HepG2 (cell line): Measurements from ENCODE around the gene SCRT2. TPM values are rescaled to one million over a fixed set of nuclear protein-coding genes. Genes with fewer than 3 reads are reported as not detected.

ENCODE experiments used
- ATAC-seq: fragments of 200-7000 bp; cut with Tn5 transposase; 3 replicates; pipeline ENCODE4 v1.9.1; 2020; ENCODE audit warnings: mild to moderate bottlenecking, moderate library complexity
- BruUV-seq: library from RNA; stranded (reverse); fragments of 400-500 nt; replicated peaks from 2 replicates; lab custom pipeline; 2021; lab: Mats Ljungman, UMichigan
- CTCF ChIA-PET: fragments of 300-600 bp; formaldehyde crosslinking; extraction: SDS; loops from one replicate; lab custom pipeline; 2021; ENCODE audit warnings: low total read pairs, inconsistent platforms, low intra/inter-chr PET ratio; lab: Yijun Ruan, JAX
- POLR2A ChIA-PET: fragments of 350-600 bp; sonication (Branson Sonifier 250); formaldehyde crosslinking; loops from one replicate; lab custom pipeline; 2020; ENCODE audit warnings: antibody characterized with exemption, inconsistent platforms; lab: Yijun Ruan, JAX
- DNase-seq: peaks from one replicate; pipeline ENCODE4 v3.0.0-alpha.2; 2015; ENCODE audit warnings: low spot score
- FAIRE-seq: peaks from 3 replicates; lab custom pipeline; 2011; peaks lifted over from hg19 to GRCh38; lab: Jason Lieb, UNC
- H2AFZ ChIP-seq: one replicate; pipeline ENCODE4 v1.6.1; 2011; ENCODE audit warnings: low read length, inconsistent platforms
- H3K27ac ChIP-seq: fragments of 300-600 bp; 3 replicates; pipeline ENCODE4 v1.8.0; 2011; ENCODE audit warnings: mixed run types, mild to moderate bottlenecking, mixed read lengths, low read length, inconsistent platforms; ENCODE audit not compliant: insufficient read depth; ENCODE audit errors: extremely low read length
- H3K27me3 ChIP-seq, 2 experiments: fragments of 200-600 bp in 1 of 2; 2 replicates in 1 of 2; 3 replicates in 1 of 2; pipeline versions ENCODE4 v1.6.0 to v1.8.0; 2011; ENCODE audit warnings: low read length in 2 of 2, mild to moderate bottlenecking in 2 of 2, moderate library complexity in 2 of 2, inconsistent platforms in 1 of 2; ENCODE audit not compliant: insufficient read depth in 2 of 2, control insufficient read depth in 1 of 2
- H3K36me3 ChIP-seq, 2 experiments: fragments of 200-600 bp in 1 of 2; replicated peaks in 1 of 2; 2 replicates in 1 of 2; 3 replicates in 1 of 2; pipeline versions ENCODE4 v1.5.1 to v1.8.0; 2011; ENCODE audit warnings: low read length in 2 of 2, inconsistent platforms in 1 of 2; ENCODE audit not compliant: insufficient read depth in 2 of 2, control insufficient read depth in 1 of 2
- H3K4me1 ChIP-seq: 2 replicates; pipeline ENCODE4 v1.5.1; 2012; ENCODE audit warnings: low read length, inconsistent platforms; ENCODE audit not compliant: insufficient read depth
- H3K4me2 ChIP-seq: 2 replicates; pipeline ENCODE4 v1.6.0; 2011; ENCODE audit warnings: low read depth, low read length, inconsistent platforms
- H3K4me3 ChIP-seq, 3 experiments: fragments of 200-600 bp in 1 of 3; sonication (generic), shearing (Covaris generic) in 1 of 3; replicated peaks in 1 of 3; 2 replicates each; pipeline ENCODE4 v1.5.1; 2011 to 2016; ENCODE audit warnings: low read length in 3 of 3, inconsistent platforms in 2 of 3, low read depth in 2 of 3, mild to moderate bottlenecking in 2 of 3, control low read depth in 1 of 3, mixed read lengths in 1 of 3; ENCODE audit not compliant: insufficient read depth in 1 of 3
- H3K79me2 ChIP-seq: one replicate; pipeline ENCODE4 v1.6.1; 2011; ENCODE audit warnings: low read length, inconsistent platforms; ENCODE audit not compliant: insufficient read depth
- H3K9ac ChIP-seq: 2 replicates; pipeline ENCODE4 v1.6.0; 2011; ENCODE audit warnings: mild to moderate bottlenecking, low read depth, low read length, inconsistent platforms; ENCODE audit not compliant: insufficient read depth
- H3K9me3 ChIP-seq: 2 replicates; pipeline ENCODE4 v1.5.1; 2012; ENCODE audit warnings: mild to moderate bottlenecking, low read length
- H4K20me1 ChIP-seq: 2 replicates; pipeline ENCODE4 v1.6.0; 2011; ENCODE audit warnings: inconsistent platforms, mild to moderate bottlenecking, low read length, moderate library complexity; ENCODE audit not compliant: insufficient read depth
- BCL3 ChIP-seq: sonication (generic); formaldehyde crosslinking; IDR thresholded peaks from 2 replicates; pipeline ENCODE4 v1.5.1; 2020; ENCODE audit warnings: mild to moderate bottlenecking, missing genetic modification reagents, moderate library complexity
- CENPT ChIP-seq: sonication (generic); formaldehyde crosslinking; IDR thresholded peaks from 2 replicates; pipeline ENCODE4 v1.8.0; 2022; ENCODE audit warnings: low read depth, mild to moderate bottlenecking, moderate library complexity, missing genetic modification reagents
- CSRNP2 ChIP-seq: sonication (generic); formaldehyde crosslinking; conservative IDR thresholded peaks from 2 replicates; pipeline ENCODE4 v1.8.0; 2022; ENCODE audit warnings: low read depth, missing genetic modification reagents
- HNRNPLL ChIP-seq: fragments of 200-400 bp; formaldehyde crosslinking; IDR thresholded peaks from 2 replicates; pipeline ENCODE4 v1.6.1; 2017; ENCODE audit warnings: mild to moderate bottlenecking, low read depth, low read length; ENCODE audit not compliant: poor library complexity, severe bottlenecking
- KDM3A ChIP-seq: IDR thresholded peaks from 2 replicates; pipeline ENCODE4 v1.6.1; 2018; ENCODE audit warnings: low read depth, missing compliant biosample characterization
- NCOR1 ChIP-seq: fragments of 200-600 bp; sonication (generic); IDR thresholded peaks from 2 replicates; pipeline ENCODE4 v1.7.0; 2017; ENCODE audit warnings: antibody characterized with exemption, low read length, borderline replicate concordance
- SAFB2 ChIP-seq: sonication (generic); formaldehyde crosslinking; IDR thresholded peaks from 2 replicates; pipeline ENCODE4 v1.5.1; 2020; ENCODE audit warnings: missing genetic modification reagents, low read depth, mild to moderate bottlenecking, borderline replicate concordance
- ZMYM3 ChIP-seq: sonication (generic); formaldehyde crosslinking; IDR thresholded peaks from 2 replicates; pipeline ENCODE4 v1.5.1; 2020; ENCODE audit warnings: mild to moderate bottlenecking, missing genetic modification reagents
- ZNF251 ChIP-seq: sonication (generic); formaldehyde crosslinking; IDR thresholded peaks from 2 replicates; pipeline ENCODE4 v1.9.0; 2021; ENCODE audit warnings: mild to moderate bottlenecking, missing genetic modification reagents
- ZNF350 ChIP-seq: sonication (generic); formaldehyde crosslinking; IDR thresholded peaks from 2 replicates; pipeline ENCODE4 v1.4.0; 2020; ENCODE audit warnings: mild to moderate bottlenecking, low read depth, missing genetic modification reagents, borderline replicate concordance
- WGBS: methylation state at CpG from one replicate; pipeline ENCODE4 v1.1.6; 2017; ENCODE audit warnings: low lambda C conversion rate; 5-methylcytosine and 5-hydroxymethylcytosine counted together
- in situ Hi-C: cut with HindIII; loops from 2 replicates; pipeline ENCODE4 v1.10.0; 2017; ENCODE audit warnings: low pct_unique_long_range_greater_than_20kb; ENCODE audit not compliant: extremely low pct_ligation_motif_present
- intact Hi-C: fragments of 100-400 bp; cut with micrococcal nuclease; formaldehyde crosslinking; loops from one replicate; pipeline ENCODE4 v1.10.0; 2022; ENCODE audit not compliant: unreplicated experiment
- polyA plus RNA-seq, 8 experiments: library from polyadenylated mRNA; depleted of rRNA in 3 of 8; stranded (reverse) in 7 of 8; unstranded in 1 of 8; fragments of >200 nt; fragmentation: Illumina TruSeq in 4 of 8; extraction: Trizol in 4 of 8; gene quantifications; 2 replicates each; pipeline versions ENCODE4 v1.2.1 to v1.2.3, GENCODE V29; 2011 to 2016; ENCODE audit warnings: low read depth in 4 of 8, missing spikeins in 1 of 8, mixed read lengths in 1 of 8; ENCODE audit not compliant: insufficient read depth in 1 of 8
- total RNA-seq, 5 experiments: library from RNA; depleted of rRNA; stranded (reverse); fragments of >200 nt; fragmentation: Illumina TruSeq; extraction: Trizol; gene quantifications; 2 replicates each; pipeline ENCODE4 v1.2.3, GENCODE V29; 2016; ENCODE audit warnings: low read depth in 1 of 5
- TF ChIP-seq, protein P1 (sequence below): sonication (generic); formaldehyde crosslinking; IDR thresholded peaks from 2 replicates; pipeline ENCODE4 v1.5.1; 2020; ENCODE audit warnings: mild to moderate bottlenecking, missing genetic modification reagents, borderline replicate concordance

The SCRT2 gene
- total and polyA plus RNA-seq, 2 of the 13 experiments (the other 11 are each of a cell fraction or from before 2014, with no cell fraction given), result not detected

GRCh38 chr20:652615-653109 lies 22.9 kb downstream of the SCRT2 start (continued):
- TF ChIP-seq BCL3 (CRISPR knock-in tag) (peak; percentile 21; the same call in 1 of the 2 replicates), NCOR1 (no peak), ZNF350 (CRISPR knock-in tag) (peak; percentile 9; the same call in 1 of the 2 replicates)
- TF ChIP-seq, all 625 proteins: peak for 103

DNA sequence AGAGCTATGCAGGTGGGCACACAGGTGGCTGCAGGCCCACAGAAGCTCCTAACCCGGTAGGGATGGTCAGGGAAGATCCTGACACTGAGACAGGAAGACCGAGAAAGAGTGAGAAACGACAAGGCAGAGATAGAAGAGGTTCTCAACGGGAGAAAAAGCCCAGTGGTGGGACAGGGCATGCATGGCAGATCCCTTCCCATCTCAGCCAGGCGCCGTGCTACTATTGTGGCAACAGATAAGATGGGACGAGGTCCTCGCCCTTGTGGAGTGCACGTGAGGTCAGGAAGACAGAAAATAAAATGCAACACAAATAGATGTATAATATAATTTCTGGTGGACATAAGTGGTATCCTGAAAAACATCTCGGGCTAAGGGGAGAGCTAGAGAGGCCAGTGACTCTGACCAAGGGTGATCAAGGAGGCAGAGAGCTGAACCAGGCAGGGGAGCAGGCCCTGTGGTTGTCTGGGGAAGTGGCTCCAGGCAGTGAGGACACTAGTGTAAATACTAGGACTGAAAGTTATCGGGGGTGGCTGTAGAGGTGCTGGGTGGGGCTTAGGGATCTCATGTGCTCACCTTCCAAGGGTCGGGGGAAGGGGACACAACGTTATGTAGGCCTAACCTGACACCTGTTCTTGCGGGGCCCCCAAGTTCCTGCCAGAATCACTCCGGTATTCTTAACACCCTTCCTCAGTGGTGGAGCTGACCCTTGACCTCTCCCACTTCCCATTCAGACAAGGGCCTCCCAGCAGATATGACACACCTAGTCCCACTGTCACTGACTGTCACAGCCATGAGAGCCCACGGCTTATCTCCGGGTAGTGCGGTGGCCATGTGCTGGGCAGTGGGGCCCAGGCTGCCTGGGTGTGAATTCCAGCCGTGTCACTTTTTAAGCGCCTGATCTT lies 23.6 kb downstream of the SCRT2 start:
- CTCF ChIA-PET, result interaction anchor here (1.3 to 2.3 kb wide), 3 partner anchors 15 to 88 kb away, joined by 3 to 14 read pairs (median 13); no protein-coding TSS in a partner anchor
- ATAC-seq (peak; percentile 14), FAIRE-seq (no peak), DNase-seq (no peak)
- in situ Hi-C loops, result no loop called here
- no peak overlapping the region for H2AFZ ChIP-seq
- peak overlapping the region; percentile 67 to 96 (median 93) for H3K4me3 ChIP-seq
- no peaks in the 10 kb centered on the region for H3K9me3 ChIP-seq
- H3K79me2 ChIP-seq, result peaks cover 13% of the 10 kb centered on the region
- H3K4me2 ChIP-seq, result peak overlapping the region; percentile 99
- H3K27me3 ChIP-seq, result peaks cover 2 to 19% of the 10 kb centered on the region in 2 experiments; a peak in 2 of 5 replicates
- intact Hi-C loops, result no loop called here
- H3K4me1 ChIP-seq, result peaks cover 43% of the 10 kb centered on the region
- TSS peak; percentile 51 for BruUV-seq
- H3K9ac ChIP-seq, result peak overlapping the region; percentile 87
- POLR2A ChIA-PET, result interaction anchor here (0.6 to 1.6 kb wide), 3 partner anchors 9 to 209 kb away, joined by 3 read pairs; no protein-coding TSS in a partner anchor
- H4K20me1 ChIP-seq, result no peaks in the 10 kb centered on the region; the same call in 1 of the 2 replicates
- peaks cover 11 to 34% of the 10 kb centered on the region in 2 experiments for H3K36me3 ChIP-seq
- peak overlapping the region; percentile 75 for H3K27ac ChIP-seq
- WGBS, result 28% methylated on average over 19 of the region's 20 CpGs
- TF ChIP-seq ZMYM3 (CRISPR knock-in tag), result no peak
- TF ChIP-seq, protein P1, sequence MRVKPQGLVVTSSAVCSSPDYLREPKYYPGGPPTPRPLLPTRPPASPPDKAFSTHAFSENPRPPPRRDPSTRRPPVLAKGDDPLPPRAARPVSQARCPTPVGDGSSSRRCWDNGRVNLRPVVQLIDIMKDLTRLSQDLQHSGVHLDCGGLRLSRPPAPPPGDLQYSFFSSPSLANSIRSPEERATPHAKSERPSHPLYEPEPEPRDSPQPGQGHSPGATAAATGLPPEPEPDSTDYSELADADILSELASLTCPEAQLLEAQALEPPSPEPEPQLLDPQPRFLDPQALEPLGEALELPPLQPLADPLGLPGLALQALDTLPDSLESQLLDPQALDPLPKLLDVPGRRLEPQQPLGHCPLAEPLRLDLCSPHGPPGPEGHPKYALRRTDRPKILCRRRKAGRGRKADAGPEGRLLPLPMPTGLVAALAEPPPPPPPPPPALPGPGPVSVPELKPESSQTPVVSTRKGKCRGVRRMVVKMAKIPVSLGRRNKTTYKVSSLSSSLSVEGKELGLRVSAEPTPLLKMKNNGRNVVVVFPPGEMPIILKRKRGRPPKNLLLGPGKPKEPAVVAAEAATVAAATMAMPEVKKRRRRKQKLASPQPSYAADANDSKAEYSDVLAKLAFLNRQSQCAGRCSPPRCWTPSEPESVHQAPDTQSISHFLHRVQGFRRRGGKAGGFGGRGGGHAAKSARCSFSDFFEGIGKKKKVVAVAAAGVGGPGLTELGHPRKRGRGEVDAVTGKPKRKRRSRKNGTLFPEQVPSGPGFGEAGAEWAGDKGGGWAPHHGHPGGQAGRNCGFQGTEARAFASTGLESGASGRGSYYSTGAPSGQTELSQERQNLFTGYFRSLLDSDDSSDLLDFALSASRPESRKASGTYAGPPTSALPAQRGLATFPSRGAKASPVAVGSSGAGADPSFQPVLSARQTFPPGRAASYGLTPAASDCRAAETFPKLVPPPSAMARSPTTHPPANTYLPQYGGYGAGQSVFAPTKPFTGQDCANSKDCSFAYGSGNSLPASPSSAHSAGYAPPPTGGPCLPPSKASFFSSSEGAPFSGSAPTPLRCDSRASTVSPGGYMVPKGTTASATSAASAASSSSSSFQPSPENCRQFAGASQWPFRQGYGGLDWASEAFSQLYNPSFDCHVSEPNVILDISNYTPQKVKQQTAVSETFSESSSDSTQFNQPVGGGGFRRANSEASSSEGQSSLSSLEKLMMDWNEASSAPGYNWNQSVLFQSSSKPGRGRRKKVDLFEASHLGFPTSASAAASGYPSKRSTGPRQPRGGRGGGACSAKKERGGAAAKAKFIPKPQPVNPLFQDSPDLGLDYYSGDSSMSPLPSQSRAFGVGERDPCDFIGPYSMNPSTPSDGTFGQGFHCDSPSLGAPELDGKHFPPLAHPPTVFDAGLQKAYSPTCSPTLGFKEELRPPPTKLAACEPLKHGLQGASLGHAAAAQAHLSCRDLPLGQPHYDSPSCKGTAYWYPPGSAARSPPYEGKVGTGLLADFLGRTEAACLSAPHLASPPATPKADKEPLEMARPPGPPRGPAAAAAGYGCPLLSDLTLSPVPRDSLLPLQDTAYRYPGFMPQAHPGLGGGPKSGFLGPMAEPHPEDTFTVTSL (CRISPR knock-in tag), result no peak
- TF ChIP-seq SAFB2 (CRISPR knock-in tag), result no peak
- TF ChIP-seq CENPT (CRISPR knock-in tag), result peak; percentile 26; the same call in 1 of the 2 replicates
- TF ChIP-seq KDM3A, result no peak
- TF ChIP-seq CSRNP2 (CRISPR knock-in tag), result no peak
- TF ChIP-seq HNRNPLL, result no peak
- 0 out of 2 replicates have a peak, but pooled peaks have one; percentile 65 for TF ChIP-seq ZNF251 (CRISPR knock-in tag)
